Naive thymus-derived CD4-positive, alpha-beta T cell (primary cell): ENCODE data around the gene ACSL5. TPM values are rescaled to one million over a fixed set of nuclear protein-coding genes. Genes with fewer than 3 reads are reported as not detected.

Experiments used
- ATAC-seq: fragments of 150-1000 bp; cut with Tn5 transposase; 2 replicates; pipeline ENCODE4 v1.10.0; 2021; ENCODE audit warnings: mild to moderate bottlenecking, moderate library complexity
- CTCF ChIA-PET: fragments of 350-600 bp; sonication (Branson Sonifier 250); formaldehyde crosslinking; loops from one replicate; lab custom pipeline; 2021; ENCODE audit warnings: antibody characterized with exemption; lab: Charles Lee
- POLR2A ChIA-PET: fragments of 350-600 bp; sonication (Branson Sonifier 250); formaldehyde crosslinking; loops from one replicate; lab custom pipeline; 2021; ENCODE audit warnings: antibody characterized with exemption, inconsistent platforms; lab: Charles Lee
- DNase-seq, 9 donors: peaks; one replicate each; pipeline versions ENCODE4 v3.0.0 to v3.0.0-alpha.2; 2020 to 2022; ENCODE audit warnings: mixed read lengths in 1 of 9
- H3K27ac ChIP-seq: one replicate; pipeline ENCODE4 v1.7.0; 2013; ENCODE audit warnings: mild to moderate bottlenecking, low read depth, low read length, moderate library complexity
- H3K27me3 ChIP-seq, 2 donors: one replicate each; pipeline ENCODE4 v1.7.0; 2013; ENCODE audit warnings: low read length in 2 of 2, mild to moderate bottlenecking in 2 of 2, moderate library complexity in 2 of 2; ENCODE audit not compliant: control insufficient read depth in 2 of 2, insufficient read depth in 2 of 2
- H3K36me3 ChIP-seq, 3 experiments: 1 replicate in 2 of 3; 2 replicates in 1 of 3; pipeline ENCODE4 v1.7.0; 2013; ENCODE audit warnings: low read length in 3 of 3, mild to moderate bottlenecking in 3 of 3, moderate library complexity in 1 of 3; ENCODE audit not compliant: insufficient read depth in 3 of 3, control insufficient read depth in 2 of 3
- H3K4me1 ChIP-seq, 2 donors: one replicate each; pipeline ENCODE4 v1.7.0; 2013; ENCODE audit warnings: low read length in 2 of 2, mild to moderate bottlenecking in 2 of 2, moderate library complexity in 1 of 2; ENCODE audit not compliant: control insufficient read depth in 2 of 2, insufficient read depth in 2 of 2
- H3K4me3 ChIP-seq: 2 replicates; pipeline ENCODE4 v1.7.0; 2013; ENCODE audit warnings: mild to moderate bottlenecking, low read length
- H3K9me3 ChIP-seq, 3 experiments: 1 replicate in 2 of 3; 2 replicates in 1 of 3; pipeline ENCODE4 v1.7.0; 2013; ENCODE audit warnings: low read length in 3 of 3; ENCODE audit not compliant: control insufficient read depth in 2 of 3
- H3K27ac Mint-ChIP-seq, 9 donors: one replicate each; pipeline ENCODE4 v1.8.0; 2020 to 2022; ENCODE audit warnings: mixed read lengths in 9 of 9, mild to moderate bottlenecking in 8 of 9, moderate library complexity in 5 of 9, inconsistent platforms in 2 of 9
- H3K27me3 Mint-ChIP-seq, 5 donors: one replicate each; pipeline ENCODE4 v1.8.0; 2021 to 2022; ENCODE audit warnings: mixed read lengths in 5 of 5, mild to moderate bottlenecking in 1 of 5
- H3K36me3 Mint-ChIP-seq, 5 donors: one replicate each; pipeline ENCODE4 v1.8.0; 2020 to 2022; ENCODE audit warnings: mixed read lengths in 5 of 5, mild to moderate bottlenecking in 3 of 5, inconsistent platforms in 1 of 5
- H3K4me1 Mint-ChIP-seq, 7 donors: one replicate each; pipeline ENCODE4 v1.8.0; 2020 to 2022; ENCODE audit warnings: mixed read lengths in 7 of 7, mild to moderate bottlenecking in 3 of 7, inconsistent platforms in 1 of 7
- H3K4me3 Mint-ChIP-seq, 10 donors: one replicate each; pipeline ENCODE4 v1.8.0; 2020 to 2022; ENCODE audit warnings: mild to moderate bottlenecking in 10 of 10, mixed read lengths in 10 of 10, moderate library complexity in 6 of 10, inconsistent platforms in 2 of 10
- H3K9me3 Mint-ChIP-seq, 11 donors: one replicate each; pipeline ENCODE4 v1.8.0; 2020 to 2022; ENCODE audit warnings: mixed read lengths in 11 of 11, mild to moderate bottlenecking in 4 of 11, inconsistent platforms in 1 of 11, moderate library complexity in 1 of 11
- intact Hi-C, 2 donors: fragments of 100-400 bp; cut with micrococcal nuclease; formaldehyde crosslinking; loops; one replicate each; pipeline ENCODE4 v1.15.1; 2023
- polyA plus RNA-seq, 2 donors: library from polyadenylated mRNA; unstranded; fragments of 300-500 nt; fragmentation: Illumina TruSeq; gene quantifications; one replicate each; pipeline ENCODE4 v1.2.3, GENCODE V29; 2021
- total RNA-seq, 6 experiments: library from RNA in 5 of 6; stranded (reverse) in 5 of 6; gene quantifications; 1 replicate in 5 of 6; 2 replicates in 1 of 6; pipeline ENCODE4 v1.2.3 and lab custom pipeline; 2021 to 2026

Gene ACSL5
- total and polyA plus RNA-seq, 7 experiments from 2014 or later, result 30.3 to 72.5 (median 39.7) TPM

DNA sequence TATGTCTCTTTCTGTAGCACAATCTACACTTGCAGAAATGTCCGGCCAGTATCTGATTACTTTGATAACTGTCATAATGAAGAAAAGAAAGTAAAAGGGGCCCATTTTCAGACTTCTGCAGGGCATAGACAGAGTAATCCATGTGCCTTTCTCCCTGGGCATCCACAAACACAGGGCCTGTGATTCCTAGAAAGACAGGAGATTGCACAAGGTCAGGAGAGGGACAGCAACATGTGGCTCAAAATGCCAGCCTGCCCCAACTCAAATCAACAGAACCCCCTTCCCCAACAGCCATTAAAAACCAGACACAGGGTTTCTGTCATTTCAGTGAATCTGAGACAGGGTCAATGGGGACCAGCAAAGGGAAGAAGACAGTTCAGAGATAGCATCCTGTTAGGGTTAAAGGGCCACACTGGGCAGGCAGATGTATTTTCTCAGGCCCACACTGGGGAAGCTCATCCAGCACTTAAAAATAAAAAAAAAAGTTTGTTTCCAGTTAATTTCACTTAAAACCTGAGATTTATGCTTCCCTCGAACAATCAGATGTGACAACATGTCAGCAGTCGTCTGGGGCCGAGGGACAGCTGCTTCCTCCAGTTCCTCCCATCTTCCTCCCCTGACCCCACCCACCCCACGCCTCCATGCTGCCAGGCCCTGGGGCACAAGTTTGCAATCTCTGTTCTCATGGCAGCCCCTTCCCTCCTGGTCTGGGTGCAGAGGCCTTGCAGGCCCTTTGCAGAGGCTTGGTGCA lies 30.7 kb upstream of the ACSL5 start:
- Mint-ChIP-seq H3K36me3 (no peaks in the 10 kb centered on the region), H3K27me3 (peaks cover 0 to 3% (median 0%) of the 10 kb centered on the region in 5 donors), H3K9me3 (no peaks in the 10 kb centered on the region), H3K4me1 (no peaks in the 10 kb centered on the region), H3K27ac (no peak overlapping the region), H3K4me3 (no peak overlapping the region)
- Histone ChIP-seq H3K9me3 (no peaks in the 10 kb centered on the region), H3K4me3 (no peak overlapping the region), H3K36me3 (no peaks in the 10 kb centered on the region), H3K4me1 (no peaks in the 10 kb centered on the region), H3K27me3 (no peaks in the 10 kb centered on the region), H3K27ac (no peak overlapping the region)
- ChIA-PET CTCF (no interaction called here), POLR2A (no interaction called here)
- intact Hi-C loops, result no loop called here
- no peak for DNase-seq
- ATAC-seq, result no peak

DNA sequence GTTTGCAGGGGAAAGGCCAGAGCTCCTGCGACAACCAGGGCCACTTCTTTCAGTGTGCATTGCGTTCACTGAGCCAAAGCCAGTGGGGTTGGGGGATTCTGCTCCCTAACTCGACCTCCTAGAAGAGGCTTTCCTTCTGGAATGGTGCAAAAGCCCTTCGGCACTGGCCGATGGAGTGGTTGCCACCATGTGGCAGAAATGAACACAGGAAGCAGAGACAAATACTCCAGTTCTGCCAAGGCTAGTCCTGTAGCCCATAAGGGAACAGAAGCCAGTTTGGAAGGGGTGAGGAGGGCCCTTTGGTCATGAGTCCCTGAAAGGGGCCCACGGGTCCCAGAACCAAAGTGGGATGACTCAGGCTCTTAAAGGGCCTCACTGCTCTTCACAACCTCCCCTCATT lies 29.7 kb upstream of the ACSL5 start:
- Histone ChIP-seq H3K4me1 (no peaks in the 10 kb centered on the region), H3K9me3 (no peaks in the 10 kb centered on the region), H3K27ac (no peak overlapping the region), H3K4me3 (no peak overlapping the region), H3K27me3 (no peaks in the 10 kb centered on the region), H3K36me3 (no peaks in the 10 kb centered on the region)
- no peak for ATAC-seq
- POLR2A ChIA-PET, result no interaction called here
- Mint-ChIP-seq H3K27ac (no peak overlapping the region), H3K9me3 (peaks cover 0 to 3% (median 0%) of the 10 kb centered on the region in 11 donors), H3K27me3 (peaks cover 0 to 3% (median 0%) of the 10 kb centered on the region in 5 donors), H3K36me3 (no peaks in the 10 kb centered on the region), H3K4me3 (no peak overlapping the region), H3K4me1 (no peaks in the 10 kb centered on the region)
- intact Hi-C loops, result no loop called here
- no peak for DNase-seq
- CTCF ChIA-PET, result no interaction called here

DNA sequence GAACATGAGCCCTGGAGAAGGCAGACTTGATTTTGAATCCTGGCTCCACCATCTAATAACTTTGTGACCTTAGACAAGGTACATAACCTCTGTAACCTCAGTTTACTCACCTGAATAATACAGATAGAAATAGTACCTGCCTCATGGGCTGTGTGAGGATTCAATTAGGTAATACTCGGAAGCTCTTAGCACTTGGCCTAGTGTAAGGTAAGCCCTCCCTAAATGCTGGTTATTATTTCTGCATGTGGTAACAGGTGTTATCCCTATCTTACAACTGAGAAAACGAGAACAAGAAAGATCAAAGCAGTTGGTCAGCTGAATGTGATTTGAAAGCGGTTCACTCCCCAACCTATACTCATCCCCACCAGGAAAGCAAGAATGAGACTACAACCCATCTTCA lies 28.7 kb upstream of the ACSL5 start:
- Histone ChIP-seq H3K27me3 (no peaks in the 10 kb centered on the region), H3K9me3 (no peaks in the 10 kb centered on the region), H3K4me1 (no peaks in the 10 kb centered on the region), H3K36me3 (no peaks in the 10 kb centered on the region), H3K4me3 (no peak overlapping the region), H3K27ac (no peak overlapping the region)
- H3K9me3 Mint-ChIP-seq, result peaks cover 0 to 3% (median 0%) of the 10 kb centered on the region in 11 donors
- intact Hi-C loops, result no loop called here
- H3K27me3 Mint-ChIP-seq, result peaks cover 0 to 3% (median 0%) of the 10 kb centered on the region in 5 donors
- H3K27ac Mint-ChIP-seq, result peak overlapping the region in 1 of 9 donors; percentile 25
- ATAC-seq (no peak), DNase-seq (no peak)
- ChIA-PET POLR2A (no interaction called here), CTCF (no interaction called here)
- H3K4me1 Mint-ChIP-seq, result no peaks in the 10 kb centered on the region
- H3K36me3 Mint-ChIP-seq, result no peaks in the 10 kb centered on the region
- H3K4me3 Mint-ChIP-seq, result no peak overlapping the region

DNA sequence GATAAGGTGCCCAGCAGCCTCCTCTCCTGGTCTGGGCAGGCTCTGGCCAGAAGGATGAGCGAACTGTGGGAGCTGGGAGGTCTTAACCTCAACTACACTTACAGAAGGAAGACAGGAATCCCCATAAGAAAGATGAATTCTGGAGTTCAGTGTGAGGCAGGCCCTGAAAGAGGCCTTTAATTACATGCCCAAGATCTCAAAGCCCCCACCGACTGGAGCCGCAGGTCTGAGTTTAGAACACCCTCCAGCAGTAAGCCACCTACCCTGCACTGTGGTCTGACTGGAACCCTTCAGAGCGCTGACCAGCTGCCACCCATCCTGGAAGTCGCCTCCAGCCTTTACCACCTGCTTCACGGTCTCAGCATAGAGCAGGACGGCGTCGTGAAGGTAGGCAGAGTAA lies 28.2 kb upstream of the ACSL5 start:
- Mint-ChIP-seq H3K4me1 (no peaks in the 10 kb centered on the region), H3K9me3 (peaks cover 0 to 3% (median 0%) of the 10 kb centered on the region in 11 donors), H3K36me3 (no peaks in the 10 kb centered on the region), H3K4me3 (no peak overlapping the region), H3K27me3 (peaks cover 0 to 3% (median 0%) of the 10 kb centered on the region in 5 donors), H3K27ac (peak overlapping the region in 1 of 9 donors; percentile 25)
- Histone ChIP-seq H3K4me1 (no peaks in the 10 kb centered on the region), H3K9me3 (no peaks in the 10 kb centered on the region), H3K36me3 (no peaks in the 10 kb centered on the region), H3K4me3 (no peak overlapping the region), H3K27ac (no peak overlapping the region), H3K27me3 (no peaks in the 10 kb centered on the region)
- ATAC-seq (no peak), DNase-seq (no peak)
- intact Hi-C loops, result no loop called here
- POLR2A ChIA-PET, result no interaction called here
- CTCF ChIA-PET, result no interaction called here

DNA sequence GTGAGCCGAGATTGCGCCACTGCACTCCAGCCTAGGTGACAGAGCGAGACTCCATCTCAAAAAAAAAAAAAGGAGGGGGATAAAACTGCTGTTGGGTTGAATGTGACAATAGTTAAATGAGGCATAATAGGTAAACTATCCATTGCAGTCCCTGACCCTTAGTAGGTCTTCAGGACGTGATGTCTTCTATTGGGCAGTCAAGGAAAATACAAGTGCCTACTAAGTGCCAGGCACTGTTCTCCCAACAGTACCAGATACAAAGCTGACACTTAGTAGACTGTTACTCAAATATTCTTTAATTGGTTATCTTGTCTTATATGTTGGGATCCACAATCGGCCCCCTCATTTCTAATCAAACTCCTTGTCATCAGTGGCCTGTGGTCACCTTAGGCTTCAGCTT lies 27.1 kb upstream of the ACSL5 start:
- Histone ChIP-seq H3K27ac (no peak overlapping the region), H3K27me3 (no peaks in the 10 kb centered on the region), H3K4me3 (no peak overlapping the region), H3K9me3 (no peaks in the 10 kb centered on the region), H3K4me1 (no peaks in the 10 kb centered on the region), H3K36me3 (no peaks in the 10 kb centered on the region)
- H3K4me1 Mint-ChIP-seq, result no peaks in the 10 kb centered on the region
- no peak overlapping the region for H3K27ac Mint-ChIP-seq
- no peak overlapping the region for H3K4me3 Mint-ChIP-seq
- ATAC-seq, result no peak
- intact Hi-C loops, result no loop called here
- peaks cover 0 to 3% (median 0%) of the 10 kb centered on the region in 11 donors for H3K9me3 Mint-ChIP-seq
- H3K27me3 Mint-ChIP-seq, result peaks cover 0 to 3% (median 0%) of the 10 kb centered on the region in 5 donors
- no peak for DNase-seq
- no peaks in the 10 kb centered on the region for H3K36me3 Mint-ChIP-seq
- ChIA-PET CTCF (no interaction called here), POLR2A (no interaction called here)

DNA sequence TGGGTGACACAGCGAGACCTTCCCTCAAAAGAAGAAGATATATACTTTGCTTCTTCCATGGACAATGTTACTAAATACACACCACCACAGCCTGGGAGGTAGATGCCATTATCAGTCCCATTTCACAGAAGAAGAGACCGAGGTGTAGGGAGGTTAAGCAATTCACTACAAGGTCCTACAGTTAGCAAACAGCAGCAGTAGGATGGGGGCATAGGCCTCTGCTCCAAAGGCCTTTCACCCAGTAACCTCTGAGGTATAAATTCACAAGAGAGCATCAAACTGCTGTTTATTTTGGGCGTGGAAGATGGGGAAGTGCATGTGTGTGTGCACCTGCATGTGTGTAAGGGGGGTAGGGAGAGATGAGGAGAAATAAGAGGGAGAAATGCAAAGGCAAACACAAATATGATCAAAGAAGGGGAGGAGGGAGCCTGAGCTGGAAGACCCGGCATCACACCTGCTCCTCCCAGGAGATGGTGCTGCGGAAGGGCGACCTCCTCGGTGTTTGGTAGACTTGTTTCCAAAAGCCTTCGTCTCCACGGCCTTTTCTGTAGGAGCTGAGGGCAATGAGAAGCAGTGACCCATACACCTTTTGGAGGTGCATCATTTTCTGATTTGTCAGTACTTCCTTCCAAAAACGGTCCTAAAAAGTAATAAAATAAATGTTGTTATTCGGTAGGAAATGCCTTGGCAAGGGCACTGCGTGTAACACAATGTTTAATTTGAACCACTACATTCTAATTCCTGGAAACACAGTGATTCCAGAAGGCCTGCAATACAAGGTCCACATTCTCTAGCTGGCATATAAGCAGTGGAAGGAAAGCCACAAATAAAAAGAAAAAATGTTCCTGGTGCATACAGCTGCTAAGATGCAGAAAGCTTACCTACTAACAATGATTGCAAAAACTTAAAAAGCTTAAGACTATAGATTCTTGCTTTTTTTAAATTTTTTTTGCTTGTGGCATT lies 25.9 kb upstream of the ACSL5 start:
- peaks cover 0 to 3% (median 0%) of the 10 kb centered on the region in 11 donors for H3K9me3 Mint-ChIP-seq

More for the DNA sequence above, 25.9 kb upstream of the ACSL5 start:
- intact Hi-C loops, result no loop called here
- no peak for DNase-seq
- POLR2A ChIA-PET, result interaction anchor here (0.6 to 1.1 kb wide), 2 partner anchors 121 to 163 kb away, joined by 3 to 4 read pairs; no protein-coding TSS in a partner anchor
- H3K4me3 ChIP-seq, result no peak overlapping the region
- CTCF ChIA-PET, result interaction anchor here (0.6 kb wide), 1 partner anchor 24 kb away, joined by 3 read pairs; no protein-coding TSS in a partner anchor
- H3K4me1 ChIP-seq, result no peaks in the 10 kb centered on the region
- Mint-ChIP-seq H3K27me3 (peaks cover 0 to 6% (median 0%) of the 10 kb centered on the region in 5 donors), H3K4me1 (no peaks in the 10 kb centered on the region), H3K4me3 (no peak overlapping the region), H3K27ac (peak overlapping the region in 1 of 9 donors; percentile 38), H3K36me3 (no peaks in the 10 kb centered on the region)
- ATAC-seq, result no peak
- H3K27me3 ChIP-seq, result no peaks in the 10 kb centered on the region
- no peaks in the 10 kb centered on the region for H3K36me3 ChIP-seq
- no peak overlapping the region for H3K27ac ChIP-seq
- no peaks in the 10 kb centered on the region for H3K9me3 ChIP-seq
